Measurements from ENCODE around the gene IAPP. TPM values are rescaled to one million over a fixed set of nuclear protein-coding genes. Genes with fewer than 3 reads are reported as not detected.

IAPP gene
- total and polyA plus RNA-seq, 9 of the 15 experiments (the other 6 are each of a cell fraction or from before 2014, with no cell fraction given), result not detected

DNA sequence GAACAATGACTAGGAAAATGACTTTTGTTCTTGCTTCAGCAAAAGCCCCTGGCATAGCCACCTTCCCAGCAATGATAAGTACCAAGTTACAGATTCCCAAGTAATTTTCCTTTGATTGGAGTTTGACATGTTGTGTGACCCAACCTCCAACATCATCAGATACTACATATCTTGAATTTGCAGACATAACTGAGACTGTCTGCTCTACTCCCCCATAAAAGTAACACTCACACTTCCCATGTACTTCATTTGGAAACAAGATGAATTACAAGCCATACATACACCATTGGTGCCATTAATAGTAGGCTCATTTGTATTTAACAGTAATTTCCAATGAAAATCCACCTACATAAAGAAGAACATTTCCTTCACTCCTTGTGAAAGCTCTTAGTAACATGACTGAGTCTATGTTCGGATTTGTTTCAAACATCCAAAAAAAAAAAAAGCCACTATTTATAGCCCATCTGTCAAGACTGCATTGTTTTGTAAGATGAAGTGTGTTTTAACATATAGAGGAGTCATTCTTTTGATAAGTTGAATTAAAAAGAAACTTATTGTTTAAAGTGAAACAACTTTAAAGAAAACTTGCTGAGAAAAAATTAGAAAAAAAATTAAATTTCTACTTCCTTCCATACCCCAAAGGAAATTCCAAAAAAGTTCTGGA is 26.0 kb upstream of the IAPP start (continued):
- TF ChIP-seq ZNF41 (CRISPR knock-in tag; conservative IDR thresholded peaks at IDR 0.05) (no peak), IRF2 (CRISPR knock-in tag; IDR thresholded peaks at IDR 0.05) (no peak), RBM34 (IDR thresholded peaks at IDR 0.05; ENCODE audit: borderline replicate concordance, insufficient read depth, low read length) (no peak), CCAR2 (IDR thresholded peaks at IDR 0.05; ENCODE audit: low read depth, low read length) (no peak), ZNF274 (IDR thresholded peaks at IDR 0.05; ENCODE audit: borderline replicate concordance, low read depth, low read length) (no peak), SREBF2 (CRISPR knock-in tag; IDR thresholded peaks at IDR 0.05) (no peak), OTX1 (CRISPR knock-in tag; IDR thresholded peaks at IDR 0.05) (no peak), KDM4B (IDR thresholded peaks at IDR 0.05; ENCODE audit: borderline replicate concordance in 2 of 2, low read depth in 1 of 2) (no peak), C11orf30 (IDR thresholded peaks at IDR 0.05; ENCODE audit: low read depth) (no peak), PHF21A (IDR thresholded peaks at IDR 0.05; ENCODE audit: borderline replicate concordance, low read depth) (no peak), TAL1 (IDR thresholded peaks at IDR 0.05) (peak; percentile 83), MECOM (CRISPR knock-in tag; IDR thresholded peaks at IDR 0.05) (no peak), HMG20B (CRISPR knock-in tag; IDR thresholded peaks at IDR 0.05) (no peak), MEIS2 (IDR thresholded peaks at IDR 0.05; ENCODE audit: partially characterized antibody) (peak; percentile 52), ZNF217 (CRISPR knock-in tag; IDR thresholded peaks at IDR 0.05) (no peak)
- TF ChIP-seq, protein P1, sequence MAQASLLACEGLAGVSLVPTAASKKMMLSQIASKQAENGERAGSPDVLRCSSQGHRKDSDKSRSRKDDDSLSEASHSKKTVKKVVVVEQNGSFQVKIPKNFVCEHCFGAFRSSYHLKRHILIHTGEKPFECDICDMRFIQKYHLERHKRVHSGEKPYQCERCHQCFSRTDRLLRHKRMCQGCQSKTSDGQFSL (CRISPR knock-in tag; IDR thresholded peaks at IDR 0.05), result no peak
- TF ChIP-seq, protein P1 (tag; IDR thresholded peaks at IDR 0.05), result no peak
- TF ChIP-seq, protein P2, sequence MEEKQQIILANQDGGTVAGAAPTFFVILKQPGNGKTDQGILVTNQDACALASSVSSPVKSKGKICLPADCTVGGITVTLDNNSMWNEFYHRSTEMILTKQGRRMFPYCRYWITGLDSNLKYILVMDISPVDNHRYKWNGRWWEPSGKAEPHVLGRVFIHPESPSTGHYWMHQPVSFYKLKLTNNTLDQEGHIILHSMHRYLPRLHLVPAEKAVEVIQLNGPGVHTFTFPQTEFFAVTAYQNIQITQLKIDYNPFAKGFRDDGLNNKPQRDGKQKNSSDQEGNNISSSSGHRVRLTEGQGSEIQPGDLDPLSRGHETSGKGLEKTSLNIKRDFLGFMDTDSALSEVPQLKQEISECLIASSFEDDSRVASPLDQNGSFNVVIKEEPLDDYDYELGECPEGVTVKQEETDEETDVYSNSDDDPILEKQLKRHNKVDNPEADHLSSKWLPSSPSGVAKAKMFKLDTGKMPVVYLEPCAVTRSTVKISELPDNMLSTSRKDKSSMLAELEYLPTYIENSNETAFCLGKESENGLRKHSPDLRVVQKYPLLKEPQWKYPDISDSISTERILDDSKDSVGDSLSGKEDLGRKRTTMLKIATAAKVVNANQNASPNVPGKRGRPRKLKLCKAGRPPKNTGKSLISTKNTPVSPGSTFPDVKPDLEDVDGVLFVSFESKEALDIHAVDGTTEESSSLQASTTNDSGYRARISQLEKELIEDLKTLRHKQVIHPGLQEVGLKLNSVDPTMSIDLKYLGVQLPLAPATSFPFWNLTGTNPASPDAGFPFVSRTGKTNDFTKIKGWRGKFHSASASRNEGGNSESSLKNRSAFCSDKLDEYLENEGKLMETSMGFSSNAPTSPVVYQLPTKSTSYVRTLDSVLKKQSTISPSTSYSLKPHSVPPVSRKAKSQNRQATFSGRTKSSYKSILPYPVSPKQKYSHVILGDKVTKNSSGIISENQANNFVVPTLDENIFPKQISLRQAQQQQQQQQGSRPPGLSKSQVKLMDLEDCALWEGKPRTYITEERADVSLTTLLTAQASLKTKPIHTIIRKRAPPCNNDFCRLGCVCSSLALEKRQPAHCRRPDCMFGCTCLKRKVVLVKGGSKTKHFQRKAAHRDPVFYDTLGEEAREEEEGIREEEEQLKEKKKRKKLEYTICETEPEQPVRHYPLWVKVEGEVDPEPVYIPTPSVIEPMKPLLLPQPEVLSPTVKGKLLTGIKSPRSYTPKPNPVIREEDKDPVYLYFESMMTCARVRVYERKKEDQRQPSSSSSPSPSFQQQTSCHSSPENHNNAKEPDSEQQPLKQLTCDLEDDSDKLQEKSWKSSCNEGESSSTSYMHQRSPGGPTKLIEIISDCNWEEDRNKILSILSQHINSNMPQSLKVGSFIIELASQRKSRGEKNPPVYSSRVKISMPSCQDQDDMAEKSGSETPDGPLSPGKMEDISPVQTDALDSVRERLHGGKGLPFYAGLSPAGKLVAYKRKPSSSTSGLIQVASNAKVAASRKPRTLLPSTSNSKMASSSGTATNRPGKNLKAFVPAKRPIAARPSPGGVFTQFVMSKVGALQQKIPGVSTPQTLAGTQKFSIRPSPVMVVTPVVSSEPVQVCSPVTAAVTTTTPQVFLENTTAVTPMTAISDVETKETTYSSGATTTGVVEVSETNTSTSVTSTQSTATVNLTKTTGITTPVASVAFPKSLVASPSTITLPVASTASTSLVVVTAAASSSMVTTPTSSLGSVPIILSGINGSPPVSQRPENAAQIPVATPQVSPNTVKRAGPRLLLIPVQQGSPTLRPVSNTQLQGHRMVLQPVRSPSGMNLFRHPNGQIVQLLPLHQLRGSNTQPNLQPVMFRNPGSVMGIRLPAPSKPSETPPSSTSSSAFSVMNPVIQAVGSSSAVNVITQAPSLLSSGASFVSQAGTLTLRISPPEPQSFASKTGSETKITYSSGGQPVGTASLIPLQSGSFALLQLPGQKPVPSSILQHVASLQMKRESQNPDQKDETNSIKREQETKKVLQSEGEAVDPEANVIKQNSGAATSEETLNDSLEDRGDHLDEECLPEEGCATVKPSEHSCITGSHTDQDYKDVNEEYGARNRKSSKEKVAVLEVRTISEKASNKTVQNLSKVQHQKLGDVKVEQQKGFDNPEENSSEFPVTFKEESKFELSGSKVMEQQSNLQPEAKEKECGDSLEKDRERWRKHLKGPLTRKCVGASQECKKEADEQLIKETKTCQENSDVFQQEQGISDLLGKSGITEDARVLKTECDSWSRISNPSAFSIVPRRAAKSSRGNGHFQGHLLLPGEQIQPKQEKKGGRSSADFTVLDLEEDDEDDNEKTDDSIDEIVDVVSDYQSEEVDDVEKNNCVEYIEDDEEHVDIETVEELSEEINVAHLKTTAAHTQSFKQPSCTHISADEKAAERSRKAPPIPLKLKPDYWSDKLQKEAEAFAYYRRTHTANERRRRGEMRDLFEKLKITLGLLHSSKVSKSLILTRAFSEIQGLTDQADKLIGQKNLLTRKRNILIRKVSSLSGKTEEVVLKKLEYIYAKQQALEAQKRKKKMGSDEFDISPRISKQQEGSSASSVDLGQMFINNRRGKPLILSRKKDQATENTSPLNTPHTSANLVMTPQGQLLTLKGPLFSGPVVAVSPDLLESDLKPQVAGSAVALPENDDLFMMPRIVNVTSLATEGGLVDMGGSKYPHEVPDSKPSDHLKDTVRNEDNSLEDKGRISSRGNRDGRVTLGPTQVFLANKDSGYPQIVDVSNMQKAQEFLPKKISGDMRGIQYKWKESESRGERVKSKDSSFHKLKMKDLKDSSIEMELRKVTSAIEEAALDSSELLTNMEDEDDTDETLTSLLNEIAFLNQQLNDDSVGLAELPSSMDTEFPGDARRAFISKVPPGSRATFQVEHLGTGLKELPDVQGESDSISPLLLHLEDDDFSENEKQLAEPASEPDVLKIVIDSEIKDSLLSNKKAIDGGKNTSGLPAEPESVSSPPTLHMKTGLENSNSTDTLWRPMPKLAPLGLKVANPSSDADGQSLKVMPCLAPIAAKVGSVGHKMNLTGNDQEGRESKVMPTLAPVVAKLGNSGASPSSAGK (IDR thresholded peaks at IDR 0.05), result no peak
